Heart right ventricle (tissue), 16 donors: ENCODE data around the gene CHD9. TPM values are rescaled to one million over a fixed set of nuclear protein-coding genes. Genes with fewer than 3 reads are reported as not detected.
A peak's percentile ranks its signal among the peaks of the same experiment; 100 is the strongest.

ENCODE experiments used
- ATAC-seq, 8 donors: fragments of 200-7000 bp; cut with Tn5 transposase; one replicate each; pipeline ENCODE4 v1.9.1; 2020; ENCODE audit warnings: mild to moderate bottlenecking in 8 of 8, moderate library complexity in 8 of 8, moderate number of reproducible peaks in 1 of 8
- DNase-seq, 2 donors: peaks; one replicate each; pipeline ENCODE4 v3.0.0-alpha.2; 2020
- H3K27ac ChIP-seq, 10 donors: fragments of 200-600 bp; sonication (generic) in 2 of 10; one replicate each; pipeline versions ENCODE4 v1.5.0 to v1.8.0; 2020 to 2022; ENCODE audit warnings: mild to moderate bottlenecking in 3 of 10
- H3K27me3 ChIP-seq, 7 donors: fragments of 200-600 bp; one replicate each; pipeline ENCODE4 v1.8.0; 2021 to 2022; ENCODE audit warnings: mild to moderate bottlenecking in 2 of 7
- H3K36me3 ChIP-seq, 9 donors: fragments of 200-600 bp; sonication (generic) in 1 of 9; one replicate each; pipeline versions ENCODE4 v1.5.0 to v1.8.0; 2020 to 2022; ENCODE audit warnings: mild to moderate bottlenecking in 2 of 9
- H3K4me1 ChIP-seq, 9 donors: fragments of 200-600 bp; sonication (generic) in 1 of 9; one replicate each; pipeline versions ENCODE4 v1.5.0 to v1.8.0; 2020 to 2022; ENCODE audit warnings: mild to moderate bottlenecking in 4 of 9
- H3K4me3 ChIP-seq, 10 donors: fragments of 200-600 bp; sonication (generic) in 2 of 10; one replicate each; pipeline versions ENCODE4 v1.5.0 to v1.8.0; 2020 to 2022; ENCODE audit warnings: mild to moderate bottlenecking in 7 of 10, moderate library complexity in 2 of 10
- H3K9me3 ChIP-seq, 11 donors: fragments of 200-600 bp in 10 of 11; sonication (generic) in 2 of 11; one replicate each; pipeline versions ENCODE4 v1.5.0 to v1.8.0; 2013 to 2022; ENCODE audit warnings: mild to moderate bottlenecking in 2 of 11, control low read depth in 1 of 11, moderate library complexity in 1 of 11
- CTCF ChIP-seq, 9 donors: fragments of 200-600 bp; sonication (generic) in 2 of 9; IDR thresholded peaks; one replicate each; pipeline versions ENCODE4 v1.5.0 to v1.8.0; 2021 to 2022; ENCODE audit warnings: antibody characterized with exemption in 9 of 9, mild to moderate bottlenecking in 5 of 9, moderate library complexity in 1 of 9
- WGBS, 2 donors: extraction: QIAGEN DNeasy Blood & Tissue Kit; methylation state at CpG; one replicate each; pipeline ENCODE4 v1.1.7; 2013; ENCODE audit warnings: inconsistent platforms in 1 of 2; 5-methylcytosine and 5-hydroxymethylcytosine counted together
- intact Hi-C, 10 donors: fragments of 100-400 bp; cut with DNase I; formaldehyde crosslinking; loops; one replicate each; pipeline versions ENCODE4 v1.11.1 to v1.14.2; 2022
- polyA plus RNA-seq, 2 donors: library from polyadenylated mRNA; stranded (reverse); fragments of 200-250 nt; gene quantifications; one replicate each; pipeline ENCODE4 v1.2.3, GENCODE V29; 2013
- total RNA-seq, 10 donors: library from RNA; stranded (reverse); fragmentation: NEBNext Ultra II Directional in 3 of 10; extraction: Animal tissue kit (Norgen Biotek cat#: 25700) in 3 of 10; gene quantifications; one replicate each; pipeline versions ENCODE4 v1.2.1 to v1.2.4, GENCODE V29; 2021 to 2023
- donor health status: Arrhythmogenic right ventricular cardiomyopathy.
- donor health status: ischemic (EF 13 %, LVEDD 7.1; RV severe dilation, severe dysfunction).
- donor health status: healthy with polysubstance abuse.
- donor health status: DM: no; HTN: yes; CAD: no.
- donor health status: DM: no; HTN: no; CAD: no.
- donor health status: ischemic (EF 25% LVEDD 6.9; RV normal size, moderate dysfunction).
- donor health status: ischemic (EF 25% LVEDD 5.7; RV mildly dilated, moderate dysfunction).
- donor health status: healthy.
- donor health status: DM: yes; HTN: yes; CAD: no.
- donor health status: Ischemic cardiomyopathy.
- donor health status: ischemic (EF 35%, LVEDD 5.7; RV mildly dilated, moderate dysfunction).
- donor health status: nonischemic (EF 11% LVEDD 7.7; RV severe dilation, severe dysfunction).
- donor health status: DM: yes; HTN: yes; CAD: no.
- donor health status: PGD.
- donor health status: ischemic (EF 29% LVEDD 5.4; RV normal size, mild dysfunction).
- donor health status: nonischemic (EF 23%, LVEDD 6.1; RV moderate dilation, normal function).

CHD9 gene
- total and polyA plus RNA-seq, 12 donors: 7.0 to 58.4 (median 44.6) TPM

- 39 to 49% methylated on average over 9 of the region's 9 CpGs for WGBS, 2 donors
- intact Hi-C loops: loop anchor here in 1 of 10 donors (2.0 kb wide), 1 partner anchor 14 kb away; no protein-coding TSS in a partner anchor
- peaks cover 0 to 39% (median 17%) of the 10 kb centered on the region in 9 donors for H3K4me1 ChIP-seq
- no peak overlapping the region for H3K27ac ChIP-seq
- peaks cover 0 to 23% (median 9%) of the 10 kb centered on the region in 11 donors for H3K9me3 ChIP-seq
- no peak overlapping the region for H3K4me3 ChIP-seq
- no peaks in the 10 kb centered on the region for H3K27me3 ChIP-seq
- DNase-seq (no peak), ATAC-seq (peak in 3 of 8 donors; percentile 34 to 62 (median 49))
- peaks cover 0 to 47% (median 18%) of the 10 kb centered on the region in 9 donors for H3K36me3 ChIP-seq
- TF ChIP-seq CTCF (IDR thresholded peaks at IDR 0.05): no peak
These were observed 99.7 kb downstream of the CHD9 start for GRCh38 chr16:53154513-53154912.

- Histone ChIP-seq H3K36me3 (peaks cover 0 to 47% (median 18%) of the 10 kb centered on the region in 9 donors), H3K4me3 (no peak overlapping the region), H3K9me3 (peaks cover 0 to 4% (median 0%) of the 10 kb centered on the region in 11 donors), H3K27me3 (no peaks in the 10 kb centered on the region), H3K4me1 (peaks cover 0 to 50% (median 18%) of the 10 kb centered on the region in 9 donors), H3K27ac (no peak overlapping the region)
- ATAC-seq: no peak
- no peak for DNase-seq
- TF ChIP-seq CTCF (IDR thresholded peaks at IDR 0.05): no peak
- WGBS, 2 donors: 86 to 87% methylated on average over 2 of the region's 2 CpGs
- intact Hi-C loops: no loop called here
These were observed 101.7 kb downstream of the CHD9 start for GRCh38 chr16:53156516-53156915.

DNA sequence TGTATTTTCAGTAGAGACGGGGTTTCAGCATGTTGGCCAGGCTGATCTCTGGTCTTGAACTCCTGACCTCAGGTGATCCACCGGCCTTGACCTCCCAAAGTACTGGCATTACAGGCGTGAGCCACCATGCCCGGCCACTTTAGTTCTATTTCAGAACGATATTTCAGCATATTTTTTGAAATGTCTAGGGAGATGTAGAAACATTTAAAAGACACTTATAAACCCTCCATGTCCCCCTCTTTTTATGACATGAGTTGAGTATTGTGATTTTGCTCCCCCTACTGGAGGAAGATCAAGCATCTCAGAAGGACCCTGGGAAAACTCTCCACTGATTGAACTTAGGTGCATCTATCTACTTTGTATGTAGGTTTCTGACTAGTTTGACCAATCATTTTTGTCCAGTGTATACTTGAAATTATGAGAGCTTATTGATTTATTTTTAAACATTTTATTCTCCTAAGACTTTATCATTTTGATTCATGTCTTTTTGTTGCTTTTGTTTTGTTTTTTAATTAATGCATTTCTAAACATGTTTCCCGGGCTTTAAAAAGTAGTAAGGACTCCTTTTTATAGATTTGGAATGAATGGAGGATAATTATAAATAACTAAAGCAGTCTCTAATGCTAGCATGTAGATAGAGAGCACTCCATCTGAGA lies 105.1 kb downstream of the CHD9 start:
- DNase-seq: peak in 1 of 2 donors; percentile 32

GRCh38 chr16:53166099-53166498 lies 111.3 kb downstream of the CHD9 start:
- intact Hi-C loops: loop anchor here in 1 of 10 donors (5.0 kb wide), 1 partner anchor 41 kb away; no protein-coding TSS in a partner anchor
- Histone ChIP-seq H3K27me3 (no peaks in the 10 kb centered on the region), H3K4me1 (peaks cover 0 to 31% (median 8%) of the 10 kb centered on the region in 9 donors), H3K36me3 (peaks cover 0 to 25% (median 0%) of the 10 kb centered on the region in 9 donors), H3K27ac (no peak overlapping the region), H3K9me3 (no peaks in the 10 kb centered on the region), H3K4me3 (no peak overlapping the region)
- TF ChIP-seq CTCF (IDR thresholded peaks at IDR 0.05): no peak
- ATAC-seq: no peak
- no peak for DNase-seq

More for the DNA sequence above, 105.1 kb downstream of the CHD9 start:
- Histone ChIP-seq H3K4me3 (no peak overlapping the region), H3K36me3 (peaks cover 0 to 69% (median 22%) of the 10 kb centered on the region in 9 donors), H3K9me3 (no peaks in the 10 kb centered on the region), H3K27me3 (no peaks in the 10 kb centered on the region), H3K4me1 (peaks cover 0 to 24% (median 0%) of the 10 kb centered on the region in 9 donors), H3K27ac (no peak overlapping the region)
- 62 to 68% methylated on average over 6 of the region's 6 CpGs for WGBS, 2 donors
- peak in 6 of 8 donors; percentile 44 to 89 (median 77) for ATAC-seq
- intact Hi-C loops: loop anchor here in 5 of 10 donors (1.0 to 5.0 kb wide), 4 partner anchors 47 to 106 kb away; partner anchors contain the start of gene CHD9 (in 4 of the 5)
- peak; percentile 43 to 85 (median 74) for TF ChIP-seq CTCF (IDR thresholded peaks at IDR 0.05)
